IMR-90 (cell line): ENCODE measurements around the gene KMT2E. TPM values are rescaled to one million over a fixed set of nuclear protein-coding genes. Genes with fewer than 3 reads are reported as not detected.

Experiments
- ATAC-seq: fragments of 200-7000 bp; cut with Tn5 transposase; 2 replicates; pipeline ENCODE4 v1.9.1; 2020; ENCODE audit warnings: low read depth, mild to moderate bottlenecking, moderate library complexity
- BruUV-seq: library from RNA; stranded (reverse); fragments of 400-500 nt; replicated peaks from 2 replicates; lab custom pipeline; 2021; lab: Mats Ljungman, UMichigan
- CTCF ChIA-PET: fragments of 300-600 bp; formaldehyde crosslinking; extraction: SDS; loops from one replicate; lab custom pipeline; 2021; ENCODE audit warnings: antibody characterized with exemption; lab: Yijun Ruan, JAX
- POLR2A ChIA-PET: fragments of 300-600 bp; sonication (Branson Sonifier 250); formaldehyde crosslinking; loops from one replicate; lab custom pipeline; 2022; ENCODE audit warnings: antibody characterized with exemption; ENCODE audit not compliant: unreplicated experiment; lab: Charles Lee
- DNase-seq: peaks from one replicate; pipeline ENCODE4 v3.0.0; 2013
- H2AFZ ChIP-seq: replicated peaks from 2 replicates; pipeline ENCODE3; 2013; ENCODE audit warnings: low read length, mild to moderate bottlenecking; ENCODE audit not compliant: poor library complexity
- H2AK5ac ChIP-seq: 2 replicates; pipeline ENCODE4 v1.6.1; 2013; ENCODE audit warnings: low read depth, low read length, inconsistent platforms
- H2AK9ac ChIP-seq: replicated peaks from 2 replicates; pipeline ENCODE3; 2013; ENCODE audit warnings: mild to moderate bottlenecking, low read depth, low read length, moderate library complexity; ENCODE audit not compliant: poor library complexity
- H2BK120ac ChIP-seq: 2 replicates; pipeline ENCODE4 v1.6.1; 2013; ENCODE audit warnings: low read depth, low read length, inconsistent platforms
- H2BK15ac ChIP-seq: 3 replicates; pipeline ENCODE4 v1.6.1; 2013; ENCODE audit warnings: low read depth, low read length, inconsistent platforms
- H2BK20ac ChIP-seq: 2 replicates; pipeline ENCODE4 v1.6.1; 2013; ENCODE audit warnings: low read depth, mild to moderate bottlenecking, inconsistent platforms, low read length, moderate library complexity
- H2BK5ac ChIP-seq: 2 replicates; pipeline ENCODE4 v1.6.1; 2013; ENCODE audit warnings: mild to moderate bottlenecking, low read depth, low read length, inconsistent platforms; ENCODE audit not compliant: poor library complexity, severe bottlenecking
- H3K14ac ChIP-seq: replicated peaks from 2 replicates; pipeline ENCODE4 v1.6.1; 2013; ENCODE audit warnings: low read depth, low read length, inconsistent platforms
- H3K18ac ChIP-seq: 2 replicates; pipeline ENCODE4 v1.6.1; 2013; ENCODE audit warnings: low read depth, low read length, control low read depth
- H3K23ac ChIP-seq: 2 replicates; pipeline ENCODE4 v1.6.1; 2013; ENCODE audit warnings: low read depth, low read length, inconsistent platforms
- H3K27ac ChIP-seq: 2 replicates; pipeline ENCODE4 v1.5.1; 2013; ENCODE audit warnings: mild to moderate bottlenecking, control low read depth, low read length; ENCODE audit not compliant: insufficient read depth
- H3K27me3 ChIP-seq: 2 replicates; pipeline ENCODE4 v1.6.1; 2013; ENCODE audit warnings: low read length; ENCODE audit not compliant: control insufficient read depth, insufficient read depth
- H3K36me3 ChIP-seq: 2 replicates; pipeline ENCODE4 v1.6.1; 2013; ENCODE audit warnings: low read length, mixed read lengths; ENCODE audit not compliant: control insufficient read depth, insufficient read depth
- H3K4ac ChIP-seq: 2 replicates; pipeline ENCODE4 v1.6.1; 2013; ENCODE audit warnings: low read depth, low read length, inconsistent platforms
- H3K4me1 ChIP-seq: 2 replicates; pipeline ENCODE4 v1.6.1; 2013; ENCODE audit warnings: low read length, mixed read lengths; ENCODE audit not compliant: control insufficient read depth, insufficient read depth
- H3K4me2 ChIP-seq: 2 replicates; pipeline ENCODE4 v1.6.1; 2013; ENCODE audit warnings: low read depth, mild to moderate bottlenecking, control low read depth, low read length, moderate library complexity
- H3K4me3 ChIP-seq: 2 replicates; pipeline ENCODE4 v1.5.1; 2013; ENCODE audit warnings: low read depth, mild to moderate bottlenecking, control low read depth, low read length, moderate library complexity; ENCODE audit not compliant: insufficient read depth
- H3K56ac ChIP-seq: 2 replicates; pipeline ENCODE4 v1.6.1; 2013; ENCODE audit warnings: low read length, inconsistent platforms; ENCODE audit not compliant: insufficient read depth; ENCODE audit errors: extremely low read depth
- H3K79me1 ChIP-seq, 2 experiments: 2 replicates each; pipeline ENCODE4 v1.6.1; 2013; ENCODE audit warnings: low read length in 2 of 2, inconsistent platforms in 1 of 2, low read depth in 1 of 2
- H3K9ac ChIP-seq: 2 replicates; pipeline ENCODE4 v1.6.1; 2013; ENCODE audit warnings: low read depth, low read length, control low read depth
- H3K9me1 ChIP-seq: 2 replicates; pipeline ENCODE4 v1.6.1; 2013; ENCODE audit warnings: low read length, inconsistent platforms; ENCODE audit not compliant: insufficient read depth
- H3K9me3 ChIP-seq: 2 replicates; pipeline ENCODE4 v1.6.1; 2013; ENCODE audit warnings: low read length; ENCODE audit not compliant: control insufficient read depth, insufficient read depth
- H4K20me1 ChIP-seq: 2 replicates; pipeline ENCODE4 v1.6.1; 2013; ENCODE audit warnings: low read length, inconsistent platforms; ENCODE audit not compliant: insufficient read depth
- H4K5ac ChIP-seq: 2 replicates; pipeline ENCODE4 v1.6.1; 2013; ENCODE audit warnings: mild to moderate bottlenecking, low read depth, low read length, control low read depth
- H4K8ac ChIP-seq, 2 experiments: 2 replicates each; pipeline ENCODE4 v1.6.1; 2013; ENCODE audit warnings: low read depth in 2 of 2, low read length in 2 of 2, control low read depth in 1 of 2, inconsistent platforms in 1 of 2
- H4K91ac ChIP-seq: 2 replicates; pipeline ENCODE4 v1.6.1; 2013; ENCODE audit warnings: low read depth, low read length, inconsistent platforms; ENCODE audit not compliant: insufficient read depth
- BHLHE40 ChIP-seq: fragments of 150-350 bp; IDR thresholded peaks from 2 replicates; pipeline ENCODE4 v1.6.1; 2016; ENCODE audit warnings: mild to moderate bottlenecking, low read depth, low read length
- CEBPB ChIP-seq: IDR thresholded peaks from 2 replicates; pipeline ENCODE4 v1.6.1; 2012; ENCODE audit warnings: low read depth, low read length, improper control_type of control experiment
- CHD1 ChIP-seq: IDR thresholded peaks from 2 replicates; pipeline ENCODE4 v1.6.1; 2012; ENCODE audit warnings: low read depth, low read length, improper control_type of control experiment
- FOS ChIP-seq: fragments of 150-350 bp; IDR thresholded peaks from 2 replicates; pipeline ENCODE4 v1.6.1; 2016; ENCODE audit warnings: low read depth, low read length
- MAFK ChIP-seq: IDR thresholded peaks from 2 replicates; pipeline ENCODE4 v1.6.1; 2012; ENCODE audit warnings: low read depth, low read length, improper control_type of control experiment
- MAZ ChIP-seq: IDR thresholded peaks from 2 replicates; pipeline ENCODE4 v1.6.1; 2012; ENCODE audit warnings: low read depth, mild to moderate bottlenecking, low read length, improper control_type of control experiment, moderate library complexity, borderline replicate concordance
- MXI1 ChIP-seq: IDR thresholded peaks from 2 replicates; pipeline ENCODE4 v1.6.1; 2012; ENCODE audit warnings: low read depth, mild to moderate bottlenecking, low read length, moderate library complexity, borderline replicate concordance
- NFE2L2 ChIP-seq: fragments of 150-350 bp; IDR thresholded peaks from 2 replicates; pipeline ENCODE4 v1.6.1; 2016; ENCODE audit warnings: low read depth, mild to moderate bottlenecking, low read length
- POLR2A ChIP-seq: IDR thresholded peaks from 2 replicates; pipeline ENCODE4 v1.6.1; 2012; ENCODE audit warnings: mild to moderate bottlenecking, low read depth, low read length
- RAD21 ChIP-seq: IDR thresholded peaks from 2 replicates; pipeline ENCODE4 v1.6.1; 2012; ENCODE audit warnings: low read length, improper control_type of control experiment
- RCOR1 ChIP-seq: IDR thresholded peaks from 2 replicates; pipeline ENCODE4 v1.6.1; 2012; ENCODE audit warnings: mild to moderate bottlenecking, low read length, improper control_type of control experiment; ENCODE audit not compliant: insufficient replicate concordance
- RFX5 ChIP-seq: IDR thresholded peaks from 2 replicates; pipeline ENCODE4 v1.8.0; 2012; ENCODE audit warnings: low read depth, mild to moderate bottlenecking, low read length, moderate library complexity
- SMC3 ChIP-seq: fragments of 150-350 bp; IDR thresholded peaks from 2 replicates; pipeline ENCODE4 v1.6.1; 2016; ENCODE audit warnings: low read depth, mild to moderate bottlenecking, antibody characterized with exemption, low read length, moderate library complexity
- WGBS, 2 experiments: methylation state at CpG; one replicate each; pipeline versions ENCODE4 v1.1.5 to v1.1.7; 2013; ENCODE audit warnings: missing lambda C conversion rate in 2 of 2; ENCODE audit not compliant: insufficient read length in 1 of 2; ENCODE audit errors: extremely low coverage in 2 of 2; 5-methylcytosine and 5-hydroxymethylcytosine counted together
- dilution Hi-C: fragments of 300-500 bp; cut with HindIII; formaldehyde crosslinking; loops from one replicate; pipeline ENCODE4 v1.14.3; 2018; ENCODE audit warnings: low sequenced_read_pairs; ENCODE audit not compliant: unreplicated experiment
- in situ Hi-C: fragments of 300-500 bp; cut with MboI; formaldehyde crosslinking; loops from 3 replicates; pipeline ENCODE4 v1.14.3; 2019; ENCODE audit warnings: low sequenced_read_pairs, inconsistent platforms, mixed read lengths
- intact Hi-C: fragments of 100-400 bp; cut with micrococcal nuclease; formaldehyde crosslinking; loops from 2 replicates; pipeline ENCODE4 v1.10.0; 2022
- polyA plus RNA-seq, 3 experiments: library from polyadenylated mRNA; depleted of rRNA; stranded (reverse); fragments of >200 nt; gene quantifications; 2 replicates each; pipeline ENCODE4 v1.2.3, GENCODE V29; 2012; ENCODE audit warnings: low replicate concordance in 1 of 3
- total RNA-seq: library from RNA; depleted of rRNA; stranded (reverse); fragments of >200 nt; gene quantifications from 2 replicates; pipeline ENCODE4 v1.2.3, GENCODE V29; 2012
- TF ChIP-seq, protein P1 (sequence below): conservative IDR thresholded peaks from 2 replicates; pipeline ENCODE4 v1.5.1; 2012; ENCODE audit warnings: mild to moderate bottlenecking, low read depth, low read length, improper control_type of control experiment
- TF ChIP-seq, protein P2 (sequence below): fragments of 150-350 bp; IDR thresholded peaks from 2 replicates; pipeline ENCODE4 v1.6.1; 2016; ENCODE audit warnings: low read depth, mild to moderate bottlenecking, low read length, moderate library complexity, borderline replicate concordance
- TF ChIP-seq, protein P3 (sequence below): fragments of 150-350 bp; IDR thresholded peaks from 2 replicates; pipeline ENCODE4 v1.6.1; 2017; ENCODE audit warnings: mild to moderate bottlenecking, antibody characterized with exemption, low read length, low read depth

Gene KMT2E
- total and polyA plus RNA-seq, 2 of the 4 experiments (the other 2 are of a cell fraction) = 16.8 to 79.2 TPM

DNA sequence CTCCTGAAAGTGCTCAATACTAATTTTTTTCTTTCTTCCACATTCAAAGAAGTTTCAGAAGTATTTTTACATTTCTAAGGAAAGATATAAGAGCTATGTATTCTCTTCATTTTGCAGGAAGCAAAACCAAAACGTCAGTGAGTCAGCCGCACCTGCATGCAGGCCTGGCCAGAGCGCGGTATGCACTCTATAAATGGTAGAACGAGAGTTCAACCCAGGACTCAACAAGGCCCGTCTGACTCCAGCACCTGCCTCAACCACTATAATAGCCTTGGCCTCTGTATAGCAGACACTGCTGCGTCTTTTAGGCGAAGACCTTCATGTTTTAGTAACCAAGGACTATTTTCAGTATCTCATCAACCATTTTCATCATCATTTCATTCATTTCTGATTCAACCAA lies 113.2 kb downstream of the KMT2E start:
- Histone ChIP-seq H3K4me1 (no peaks in the 10 kb centered on the region; the same call in 1 of the 2 replicates), H4K8ac (no peak overlapping the region), H2BK15ac (no peak overlapping the region), H4K20me1 (peaks cover 17% of the 10 kb centered on the region; the same call in 1 of the 2 replicates), H3K27ac (no peak overlapping the region), H3K14ac (no peak overlapping the region), H3K27me3 (no peaks in the 10 kb centered on the region), H3K56ac (no peak overlapping the region), H4K91ac (no peak overlapping the region), H2BK20ac (no peak overlapping the region), H3K4me2 (no peak overlapping the region), H2BK120ac (no peak overlapping the region), H2AK5ac (no peak overlapping the region), H3K23ac (no peak overlapping the region), H3K18ac (no peak overlapping the region), H3K9me3 (no peaks in the 10 kb centered on the region), H3K4ac (no peak overlapping the region), H4K5ac (no peak overlapping the region), H3K36me3 (peaks cover 19% of the 10 kb centered on the region), H2AFZ (no peak overlapping the region), H3K9ac (no peak overlapping the region), H2AK9ac (no peak overlapping the region), H2BK5ac (no peak overlapping the region), H3K79me1 (peaks cover 20 to 41% of the 10 kb centered on the region in 2 experiments; a peak in 3 of 4 replicates), H3K9me1 (peaks cover 8% of the 10 kb centered on the region; the same call in 1 of the 2 replicates), H3K4me3 (no peak overlapping the region)
- 89% methylated on average over 4 of the region's 8 CpGs; no CpG with 5 or more reads in 1 of the 2 experiments for WGBS, 2 experiments
- no peak for TF ChIP-seq BHLHE40
- TF ChIP-seq NFE2L2 = no peak
- TF ChIP-seq CHD1 = no peak
- no peak for TF ChIP-seq RCOR1
- TF ChIP-seq, protein P1, sequence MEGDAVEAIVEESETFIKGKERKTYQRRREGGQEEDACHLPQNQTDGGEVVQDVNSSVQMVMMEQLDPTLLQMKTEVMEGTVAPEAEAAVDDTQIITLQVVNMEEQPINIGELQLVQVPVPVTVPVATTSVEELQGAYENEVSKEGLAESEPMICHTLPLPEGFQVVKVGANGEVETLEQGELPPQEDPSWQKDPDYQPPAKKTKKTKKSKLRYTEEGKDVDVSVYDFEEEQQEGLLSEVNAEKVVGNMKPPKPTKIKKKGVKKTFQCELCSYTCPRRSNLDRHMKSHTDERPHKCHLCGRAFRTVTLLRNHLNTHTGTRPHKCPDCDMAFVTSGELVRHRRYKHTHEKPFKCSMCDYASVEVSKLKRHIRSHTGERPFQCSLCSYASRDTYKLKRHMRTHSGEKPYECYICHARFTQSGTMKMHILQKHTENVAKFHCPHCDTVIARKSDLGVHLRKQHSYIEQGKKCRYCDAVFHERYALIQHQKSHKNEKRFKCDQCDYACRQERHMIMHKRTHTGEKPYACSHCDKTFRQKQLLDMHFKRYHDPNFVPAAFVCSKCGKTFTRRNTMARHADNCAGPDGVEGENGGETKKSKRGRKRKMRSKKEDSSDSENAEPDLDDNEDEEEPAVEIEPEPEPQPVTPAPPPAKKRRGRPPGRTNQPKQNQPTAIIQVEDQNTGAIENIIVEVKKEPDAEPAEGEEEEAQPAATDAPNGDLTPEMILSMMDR = no peak
- TF ChIP-seq RFX5 = no peak
- TF ChIP-seq POLR2A = no peak
- TF ChIP-seq, protein P2, sequence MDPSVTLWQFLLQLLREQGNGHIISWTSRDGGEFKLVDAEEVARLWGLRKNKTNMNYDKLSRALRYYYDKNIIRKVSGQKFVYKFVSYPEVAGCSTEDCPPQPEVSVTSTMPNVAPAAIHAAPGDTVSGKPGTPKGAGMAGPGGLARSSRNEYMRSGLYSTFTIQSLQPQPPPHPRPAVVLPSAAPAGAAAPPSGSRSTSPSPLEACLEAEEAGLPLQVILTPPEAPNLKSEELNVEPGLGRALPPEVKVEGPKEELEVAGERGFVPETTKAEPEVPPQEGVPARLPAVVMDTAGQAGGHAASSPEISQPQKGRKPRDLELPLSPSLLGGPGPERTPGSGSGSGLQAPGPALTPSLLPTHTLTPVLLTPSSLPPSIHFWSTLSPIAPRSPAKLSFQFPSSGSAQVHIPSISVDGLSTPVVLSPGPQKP = no peak
- TF ChIP-seq, protein P3, sequence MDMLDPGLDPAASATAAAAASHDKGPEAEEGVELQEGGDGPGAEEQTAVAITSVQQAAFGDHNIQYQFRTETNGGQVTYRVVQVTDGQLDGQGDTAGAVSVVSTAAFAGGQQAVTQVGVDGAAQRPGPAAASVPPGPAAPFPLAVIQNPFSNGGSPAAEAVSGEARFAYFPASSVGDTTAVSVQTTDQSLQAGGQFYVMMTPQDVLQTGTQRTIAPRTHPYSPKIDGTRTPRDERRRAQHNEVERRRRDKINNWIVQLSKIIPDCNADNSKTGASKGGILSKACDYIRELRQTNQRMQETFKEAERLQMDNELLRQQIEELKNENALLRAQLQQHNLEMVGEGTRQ = no peak
- no peak for TF ChIP-seq FOS
- no peak for TF ChIP-seq RAD21
- TF ChIP-seq CEBPB = no peak
- no peak for TF ChIP-seq MXI1
- TF ChIP-seq MAZ = no peak
- no peak for TF ChIP-seq SMC3
- no peak for TF ChIP-seq MAFK
- no TSS peak for BruUV-seq
- dilution Hi-C loops = no loop called here
- DNase-seq = peak; percentile 27
- ChIA-PET CTCF (interaction anchor here (1.4 kb wide), 1 partner anchor 9 kb away, joined by 3 read pairs; no protein-coding TSS in a partner anchor), POLR2A (no interaction called here)
- in situ Hi-C loops = loop anchor here (25.0 kb wide), 1 partner anchor 210 kb away; no protein-coding TSS in a partner anchor
- ATAC-seq = no peak
- intact Hi-C loops = loop anchor here (2.0 kb wide), 1 partner anchor 20 kb away; no protein-coding TSS in a partner anchor
